Measurements from ENCODE around the gene MYH7.

MYH7 gene

DNA sequence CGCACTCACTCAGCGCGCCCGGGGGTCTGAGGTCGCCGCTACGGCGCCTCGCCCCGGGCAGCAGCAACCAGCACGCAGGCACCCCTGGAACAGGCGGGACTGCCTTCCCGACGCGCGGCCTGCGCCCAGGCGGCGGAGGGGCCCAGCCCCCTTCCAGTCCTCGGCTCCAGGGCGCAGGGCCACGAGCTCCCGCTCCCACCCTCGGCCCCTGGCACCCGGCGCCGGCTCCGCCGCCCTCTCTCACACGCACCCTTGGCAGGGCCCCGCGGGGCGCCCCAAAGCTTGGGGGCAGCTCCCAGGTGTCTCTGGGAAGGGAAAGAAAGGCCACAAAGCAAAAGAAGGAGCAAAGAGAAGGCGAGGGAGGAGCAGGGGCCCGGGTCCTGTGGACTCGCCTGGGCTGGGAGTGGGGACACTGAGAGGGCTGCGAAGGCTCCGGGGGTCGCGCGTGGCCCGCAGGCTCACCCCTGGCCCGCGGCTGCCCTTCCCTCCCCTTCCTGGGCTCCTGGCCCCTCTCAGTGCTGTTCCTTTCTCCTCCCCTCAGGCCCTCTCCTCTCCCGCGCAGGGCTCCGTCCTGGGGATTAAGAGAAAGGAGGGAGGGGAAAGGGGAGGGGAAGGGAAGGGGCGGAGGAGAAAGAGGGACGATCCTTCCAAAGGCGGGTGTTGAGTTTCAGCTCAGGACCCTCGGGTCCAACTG, 69.6 kb downstream of the MYH7 start:
- DNase-seq, result no peak

DNA sequence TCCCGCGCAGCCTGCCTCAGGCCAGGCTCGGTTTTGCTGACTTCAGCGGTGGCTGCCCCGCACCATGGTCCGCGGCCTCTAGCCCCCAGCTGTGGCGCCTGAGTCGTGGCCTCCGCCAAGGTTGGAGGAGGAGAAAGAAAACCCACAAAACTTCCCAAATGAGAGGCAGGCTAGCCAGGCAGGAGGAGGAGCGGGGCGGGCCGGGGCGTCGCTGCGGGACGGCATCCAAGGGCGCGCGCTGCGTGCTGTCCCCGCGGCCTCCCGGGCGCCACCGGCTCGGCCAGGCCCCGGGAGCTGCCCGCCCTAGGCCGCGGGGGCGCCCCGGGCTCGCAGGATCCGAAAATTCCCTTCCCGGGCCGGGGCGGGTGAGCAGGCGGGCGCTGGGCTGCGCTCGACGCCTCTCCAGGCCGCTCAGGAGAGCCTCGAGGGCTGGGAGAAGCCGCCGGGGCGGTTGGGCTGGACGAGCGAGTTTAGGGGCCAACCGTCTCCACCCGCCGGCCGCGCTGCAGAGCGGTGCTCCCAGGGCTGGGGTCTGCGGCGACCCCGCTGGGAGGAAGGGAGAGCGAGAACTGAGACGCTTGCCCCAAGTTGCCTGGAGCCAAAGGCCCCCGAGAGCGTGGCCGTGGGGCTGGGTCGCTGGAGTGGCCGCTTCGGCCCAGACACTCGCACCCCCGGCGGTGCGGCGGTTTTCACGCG, 70.3 kb downstream of the MYH7 start, which contains the start of gene EFS:
Gene EFS (minus strand): TSS at position 137 of the 696 bp plus-strand sequence. CDS start 147 bp downstream, outside the sequence.
- DNase-seq, result no peak

DNA sequence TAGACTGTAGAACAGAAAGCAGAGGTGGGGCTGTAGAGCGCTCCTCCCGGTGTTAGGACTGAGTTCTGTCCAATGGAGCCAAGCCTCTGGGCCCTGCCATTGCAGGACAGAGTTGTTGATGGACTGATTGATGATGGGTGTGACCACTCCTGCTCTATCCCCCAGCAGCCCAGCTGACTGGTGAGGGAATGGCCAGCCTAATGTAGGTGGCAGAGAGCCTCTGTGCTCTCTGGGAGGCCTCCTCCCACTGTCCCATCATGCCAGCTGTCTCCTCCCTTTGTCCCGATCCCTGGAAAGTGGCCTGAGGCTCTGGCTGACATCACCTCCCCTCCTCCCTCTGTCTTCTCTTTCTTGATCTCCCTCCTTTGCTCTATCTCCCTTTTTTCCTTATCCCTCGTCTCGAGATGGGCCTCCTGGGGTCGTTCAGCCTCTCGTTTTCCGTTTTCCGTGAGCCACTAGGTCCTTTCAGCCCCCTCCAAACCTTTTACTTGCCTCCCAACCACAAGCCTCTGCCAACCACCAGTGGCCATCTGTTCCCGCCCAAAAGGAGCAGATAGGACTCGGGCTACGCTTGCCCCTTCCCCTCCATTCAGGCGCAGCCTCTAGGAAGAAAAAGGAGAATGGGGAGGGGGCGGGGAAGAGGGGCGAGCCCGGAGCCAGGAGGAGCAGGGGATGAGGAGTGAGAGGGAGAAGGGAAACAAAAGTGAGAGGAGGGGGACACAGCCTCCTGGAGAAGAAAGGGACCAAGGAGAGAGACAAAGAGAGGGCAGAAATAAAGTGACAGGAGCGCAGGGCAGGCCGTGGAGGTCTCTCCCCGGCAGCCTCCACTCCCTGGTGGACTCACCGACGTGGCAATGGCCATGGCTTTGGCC, 71.1 kb downstream of the MYH7 start:
- DNase-seq, result no peak

Data from activated naive CD4-positive, alpha-beta T cell treated with anti-CD3 and anti-CD28 coated beads, Interleukin-2, amount 50 U/mL, for 16 hours (primary cell).